ENCODE data around the gene CUX1. TPM values are rescaled to one million over a fixed set of nuclear protein-coding genes. Genes with fewer than 3 reads are reported as not detected.

Gene CUX1
- total RNA-seq, 1 donor from 2014 or later: 56.5 TPM

- peaks cover 8% of the 10 kb centered on the region for H3K4me1 Mint-ChIP-seq (ENCODE audit: low read depth, unreplicated experiment)
- no peak overlapping the region for H3K27ac Mint-ChIP-seq (ENCODE audit: unreplicated experiment)
- TF ChIP-seq, protein P1, sequence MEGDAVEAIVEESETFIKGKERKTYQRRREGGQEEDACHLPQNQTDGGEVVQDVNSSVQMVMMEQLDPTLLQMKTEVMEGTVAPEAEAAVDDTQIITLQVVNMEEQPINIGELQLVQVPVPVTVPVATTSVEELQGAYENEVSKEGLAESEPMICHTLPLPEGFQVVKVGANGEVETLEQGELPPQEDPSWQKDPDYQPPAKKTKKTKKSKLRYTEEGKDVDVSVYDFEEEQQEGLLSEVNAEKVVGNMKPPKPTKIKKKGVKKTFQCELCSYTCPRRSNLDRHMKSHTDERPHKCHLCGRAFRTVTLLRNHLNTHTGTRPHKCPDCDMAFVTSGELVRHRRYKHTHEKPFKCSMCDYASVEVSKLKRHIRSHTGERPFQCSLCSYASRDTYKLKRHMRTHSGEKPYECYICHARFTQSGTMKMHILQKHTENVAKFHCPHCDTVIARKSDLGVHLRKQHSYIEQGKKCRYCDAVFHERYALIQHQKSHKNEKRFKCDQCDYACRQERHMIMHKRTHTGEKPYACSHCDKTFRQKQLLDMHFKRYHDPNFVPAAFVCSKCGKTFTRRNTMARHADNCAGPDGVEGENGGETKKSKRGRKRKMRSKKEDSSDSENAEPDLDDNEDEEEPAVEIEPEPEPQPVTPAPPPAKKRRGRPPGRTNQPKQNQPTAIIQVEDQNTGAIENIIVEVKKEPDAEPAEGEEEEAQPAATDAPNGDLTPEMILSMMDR (IDR thresholded peaks at IDR 0.05; ENCODE audit: partially characterized antibody, unreplicated experiment): no peak
- H3K36me3 Mint-ChIP-seq (ENCODE audit: unreplicated experiment): no peaks in the 10 kb centered on the region
- no peak for DNase-seq
- no peaks in the 10 kb centered on the region for H3K9me3 Mint-ChIP-seq (ENCODE audit: unreplicated experiment)
- no peak overlapping the region for H3K4me3 Mint-ChIP-seq (ENCODE audit: unreplicated experiment)
- peaks cover 2% of the 10 kb centered on the region for H3K27me3 Mint-ChIP-seq (ENCODE audit: unreplicated experiment)
Observed at GRCh38 chr7:102210787-102211186, 393.4 kb downstream of the CUX1 start.

GRCh38 chr7:102211590-102212550 is 394.4 kb downstream of the CUX1 start:
- H3K4me1 Mint-ChIP-seq (ENCODE audit: low read depth, unreplicated experiment): peaks cover 15% of the 10 kb centered on the region
- peaks cover 6% of the 10 kb centered on the region for H3K27me3 Mint-ChIP-seq (ENCODE audit: unreplicated experiment)
- TF ChIP-seq, protein P1 (IDR thresholded peaks at IDR 0.05; ENCODE audit: partially characterized antibody, unreplicated experiment): no peak
- peaks cover 4% of the 10 kb centered on the region for H3K9me3 Mint-ChIP-seq (ENCODE audit: unreplicated experiment)
- H3K4me3 Mint-ChIP-seq (ENCODE audit: unreplicated experiment): no peak overlapping the region
- H3K27ac Mint-ChIP-seq (ENCODE audit: unreplicated experiment): peak overlapping the region; percentile 62
- DNase-seq: no peak
- H3K36me3 Mint-ChIP-seq (ENCODE audit: unreplicated experiment): no peaks in the 10 kb centered on the region

- H3K27ac Mint-ChIP-seq (ENCODE audit: unreplicated experiment): no peak overlapping the region
- H3K4me1 Mint-ChIP-seq (ENCODE audit: low read depth, unreplicated experiment): peaks cover 19% of the 10 kb centered on the region
- peaks cover 4% of the 10 kb centered on the region for H3K9me3 Mint-ChIP-seq (ENCODE audit: unreplicated experiment)
- no peak for DNase-seq
- TF ChIP-seq, protein P1 (IDR thresholded peaks at IDR 0.05; ENCODE audit: partially characterized antibody, unreplicated experiment): no peak
- H3K27me3 Mint-ChIP-seq (ENCODE audit: unreplicated experiment): peaks cover 12% of the 10 kb centered on the region
- H3K4me3 Mint-ChIP-seq (ENCODE audit: unreplicated experiment): no peak overlapping the region
- no peaks in the 10 kb centered on the region for H3K36me3 Mint-ChIP-seq (ENCODE audit: unreplicated experiment)
Observed at GRCh38 chr7:102214477-102215072, 397.1 kb downstream of the CUX1 start.

- H3K36me3 Mint-ChIP-seq (ENCODE audit: unreplicated experiment): no peaks in the 10 kb centered on the region
- TF ChIP-seq, protein P1 (IDR thresholded peaks at IDR 0.05; ENCODE audit: partially characterized antibody, unreplicated experiment): no peak
- DNase-seq: no peak
- peaks cover 4% of the 10 kb centered on the region for H3K9me3 Mint-ChIP-seq (ENCODE audit: unreplicated experiment)
- peaks cover 12% of the 10 kb centered on the region for H3K27me3 Mint-ChIP-seq (ENCODE audit: unreplicated experiment)
- peaks cover 19% of the 10 kb centered on the region for H3K4me1 Mint-ChIP-seq (ENCODE audit: low read depth, unreplicated experiment)
- H3K4me3 Mint-ChIP-seq (ENCODE audit: unreplicated experiment): no peak overlapping the region
- peak overlapping the region; percentile 2 for H3K27ac Mint-ChIP-seq (ENCODE audit: unreplicated experiment)
Observed at GRCh38 chr7:102215256-102215655, 397.8 kb downstream of the CUX1 start.

DNA sequence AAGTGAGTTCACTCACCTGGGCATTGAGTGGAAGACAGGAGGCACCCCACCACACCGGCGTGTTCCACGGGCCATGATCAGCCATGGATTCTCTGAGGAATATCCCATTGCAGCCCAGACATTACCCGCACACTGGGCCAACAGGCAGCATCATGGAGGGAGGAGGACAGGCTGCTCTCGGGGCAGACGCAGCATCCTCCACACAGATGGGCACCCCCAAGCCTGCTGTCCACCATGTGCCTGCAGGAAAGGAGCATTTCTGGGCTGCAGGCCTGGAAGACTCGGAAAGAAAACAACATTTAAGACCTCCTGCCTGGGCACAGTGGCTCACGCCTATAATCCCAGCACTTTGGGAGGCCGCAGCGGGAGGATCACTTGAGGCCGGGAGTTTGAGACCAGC is 398.3 kb downstream of the CUX1 start:
- DNase-seq: no peak
- peaks cover 19% of the 10 kb centered on the region for H3K4me1 Mint-ChIP-seq (ENCODE audit: low read depth, unreplicated experiment)
- peak overlapping the region; percentile 54 for H3K27ac Mint-ChIP-seq (ENCODE audit: unreplicated experiment)
- H3K4me3 Mint-ChIP-seq (ENCODE audit: unreplicated experiment): no peak overlapping the region
- peaks cover 12% of the 10 kb centered on the region for H3K27me3 Mint-ChIP-seq (ENCODE audit: unreplicated experiment)
- no peaks in the 10 kb centered on the region for H3K36me3 Mint-ChIP-seq (ENCODE audit: unreplicated experiment)
- TF ChIP-seq, protein P1 (IDR thresholded peaks at IDR 0.05; ENCODE audit: partially characterized antibody, unreplicated experiment): no peak
- H3K9me3 Mint-ChIP-seq (ENCODE audit: unreplicated experiment): peaks cover 4% of the 10 kb centered on the region
